Endothelial cell of umbilical vein (primary cell): ENCODE measurements around the gene GALK1. TPM values are rescaled to one million over a fixed set of nuclear protein-coding genes. Genes with fewer than 3 reads are reported as not detected.

Experiments
- BruUV-seq: library from RNA; stranded (reverse); fragments of 400-500 nt; replicated peaks from 2 replicates; lab custom pipeline; 2021; lab: Mats Ljungman, UMichigan
- CTCF ChIA-PET: fragments of 300-600, 350-600 bp; sonication (Branson Sonifier 250); formaldehyde crosslinking; loops from one replicate; lab custom pipeline; 2021; ENCODE audit warnings: antibody characterized with exemption, inconsistent platforms; lab: Charles Lee
- POLR2A ChIA-PET: fragments of 300-600, 350-600 bp; sonication (Branson Sonifier 250); formaldehyde crosslinking; loops from one replicate; lab custom pipeline; 2021; ENCODE audit warnings: antibody characterized with exemption, inconsistent platforms; lab: Charles Lee
- DNase-seq: peaks from one replicate; pipeline ENCODE4 v3.0.0-alpha.2; 2011; ENCODE audit warnings: low read depth, low spot score
- FAIRE-seq: peaks from 2 replicates; lab custom pipeline; 2011; peaks lifted over from hg19 to GRCh38; lab: Jason Lieb, UNC
- H2AFZ ChIP-seq: 2 replicates; pipeline ENCODE4 v1.6.0; 2012; ENCODE audit warnings: low read depth, low read length, control low read depth, inconsistent platforms
- H3K27ac ChIP-seq: 2 replicates; pipeline ENCODE4 v1.5.1; 2011; ENCODE audit warnings: low read depth, mild to moderate bottlenecking, control low read depth, low read length, moderate library complexity; ENCODE audit not compliant: insufficient read depth
- H3K27me3 ChIP-seq, 2 experiments: 2 replicates each; pipeline versions ENCODE4 v1.6.0 to v1.6.1; 2011; ENCODE audit warnings: low read length in 2 of 2, mixed read lengths in 1 of 2; ENCODE audit not compliant: control insufficient read depth in 2 of 2, insufficient read depth in 2 of 2
- H3K36me3 ChIP-seq, 2 experiments: 2 replicates in 1 of 2; 3 replicates in 1 of 2; pipeline ENCODE4 v1.5.1; 2011; ENCODE audit warnings: low read length in 2 of 2, mild to moderate bottlenecking in 1 of 2, moderate library complexity in 1 of 2; ENCODE audit not compliant: control insufficient read depth in 2 of 2, insufficient read depth in 2 of 2; ENCODE audit errors: extremely low read depth in 1 of 2
- H3K4me1 ChIP-seq: 3 replicates; pipeline ENCODE4 v1.5.1; 2011; ENCODE audit warnings: mild to moderate bottlenecking, low read length; ENCODE audit not compliant: control insufficient read depth, insufficient read depth; ENCODE audit errors: extremely low read depth
- H3K4me2 ChIP-seq: 2 replicates; pipeline ENCODE4 v1.6.1; 2011; ENCODE audit warnings: low read length, control low read depth, mixed read lengths; ENCODE audit not compliant: insufficient read depth
- H3K4me3 ChIP-seq, 3 experiments: fragments of 200-600 bp in 1 of 3; sonication (generic), shearing (Covaris generic) in 1 of 3; replicated peaks in 1 of 3; 2 replicates each; pipeline ENCODE4 v1.5.1; 2011 to 2016; ENCODE audit warnings: control low read depth in 3 of 3, low read length in 3 of 3, mild to moderate bottlenecking in 2 of 3, inconsistent platforms in 1 of 3, low read depth in 1 of 3, moderate library complexity in 1 of 3; ENCODE audit not compliant: insufficient read depth in 1 of 3
- H3K79me2 ChIP-seq: 2 replicates; pipeline ENCODE4 v1.6.0; 2012; ENCODE audit warnings: low read length, inconsistent platforms; ENCODE audit not compliant: control insufficient read depth, insufficient read depth
- H3K9ac ChIP-seq: replicated peaks from 2 replicates; pipeline ENCODE3; 2011; ENCODE audit warnings: low read length, control low read depth; ENCODE audit not compliant: insufficient read depth; ENCODE audit errors: extremely low read depth
- H3K9me1 ChIP-seq: replicated peaks from 3 replicates; pipeline ENCODE4 v1.6.0; 2011; ENCODE audit warnings: mild to moderate bottlenecking, low read length; ENCODE audit not compliant: control insufficient read depth, insufficient read depth; ENCODE audit errors: extremely low read depth
- H3K9me3 ChIP-seq: replicated peaks from 2 replicates; pipeline ENCODE4 v1.5.1; 2012; ENCODE audit warnings: low read length, inconsistent platforms; ENCODE audit not compliant: control insufficient read depth, insufficient read depth
- H4K20me1 ChIP-seq: replicated peaks from 2 replicates; pipeline ENCODE3; 2011; ENCODE audit warnings: mild to moderate bottlenecking, low read length; ENCODE audit not compliant: control insufficient read depth, insufficient read depth; ENCODE audit errors: extremely low read depth
- CTCF ChIP-seq, 2 donors: IDR thresholded peaks; 1 replicate in 1 of 2; 2 replicates in 1 of 2; pipeline ENCODE4 v1.5.1; 2011; ENCODE audit warnings: low read length in 2 of 2, mild to moderate bottlenecking in 2 of 2, moderate library complexity in 2 of 2, control low read depth in 1 of 2, inconsistent platforms in 1 of 2, low read depth in 1 of 2; ENCODE audit not compliant: insufficient read depth in 1 of 2; ENCODE audit errors: extremely low read depth in 1 of 2
- EZH2 ChIP-seq: IDR thresholded peaks from 2 replicates; pipeline ENCODE4 v1.6.1; 2012; ENCODE audit warnings: borderline replicate concordance, low read depth, mild to moderate bottlenecking, moderate library complexity, low read length, inconsistent platforms; ENCODE audit not compliant: severe bottlenecking
- FOS ChIP-seq: IDR thresholded peaks from 2 replicates; pipeline ENCODE4 v1.6.1; 2011; ENCODE audit warnings: mild to moderate bottlenecking, low read length, moderate library complexity, borderline replicate concordance; ENCODE audit not compliant: insufficient read depth
- GATA2 ChIP-seq: IDR thresholded peaks from 2 replicates; pipeline ENCODE4 v1.7.0; 2011; ENCODE audit warnings: low read depth, mild to moderate bottlenecking, moderate library complexity, mixed read lengths, low read length; ENCODE audit not compliant: insufficient read length, insufficient read depth
- JUN ChIP-seq: IDR thresholded peaks from 2 replicates; pipeline ENCODE4 v1.6.1; 2011; ENCODE audit warnings: borderline replicate concordance, low read depth; ENCODE audit not compliant: insufficient read length, insufficient read depth
- MAX ChIP-seq: IDR thresholded peaks from 2 replicates; pipeline ENCODE4 v1.6.1; 2011; ENCODE audit not compliant: insufficient read depth, insufficient read length
- MYC ChIP-seq: IDR thresholded peaks from one replicate; pipeline ENCODE4 v1.6.1; 2011; ENCODE audit warnings: mild to moderate bottlenecking, low read depth, low read length
- POLR2A ChIP-seq: IDR thresholded peaks from 2 replicates; pipeline ENCODE4 v1.6.1; 2012; ENCODE audit warnings: low read depth, mild to moderate bottlenecking, control low read depth, low read length
- POLR2AphosphoS5 ChIP-seq: IDR thresholded peaks from 2 replicates; pipeline ENCODE4 v1.6.1; 2012; ENCODE audit warnings: low read depth, mild to moderate bottlenecking, control low read depth, low read length, moderate library complexity; ENCODE audit not compliant: insufficient read depth
- dilution Hi-C: fragments of 300-500 bp; cut with MboI; formaldehyde crosslinking; loops from one replicate; pipeline ENCODE4 v1.15.0; 2019; ENCODE audit warnings: low sequenced_read_pairs; ENCODE audit not compliant: extremely low pct_ligation_motif_present
- intact Hi-C: fragments of 100-400 bp; cut with micrococcal nuclease; formaldehyde crosslinking; loops from one replicate; pipeline ENCODE4 v1.10.0; 2022
- polyA plus RNA-seq, 4 experiments: library from polyadenylated mRNA; depleted of rRNA in 3 of 4; stranded (reverse) in 3 of 4; unstranded in 1 of 4; fragments of >200 nt; gene quantifications; 2 replicates each; pipeline versions ENCODE4 v1.2.1 to v1.2.3, GENCODE V29; 2011 to 2012; ENCODE audit warnings: missing spikeins in 1 of 4
- total RNA-seq: library from RNA; stranded (reverse); gene quantifications from 2 replicates; pipeline ENCODE4 v1.2.3, GENCODE V29; 2021

Gene GALK1
- total and polyA plus RNA-seq, 2 donors (not counting 3 experiments of a cell fraction or from before 2014, with no cell fraction given): 45.8 to 63.7 TPM

GRCh38 chr17:75740215-75740614 is 24.8 kb downstream of the GALK1 start:
- H3K4me3 ChIP-seq: no peak overlapping the region
- no peak overlapping the region for H3K27ac ChIP-seq
- dilution Hi-C loops: no loop called here
- H3K9me1 ChIP-seq: no peaks in the 10 kb centered on the region
- DNase-seq (no peak), FAIRE-seq (no peak)
- no peaks in the 10 kb centered on the region for H3K79me2 ChIP-seq
- H3K36me3 ChIP-seq: no peaks in the 10 kb centered on the region
- TF ChIP-seq GATA2: no peak
- ChIA-PET POLR2A (no interaction called here), CTCF (interaction anchor here (0.7 to 12.2 kb wide), 4 partner anchors 7 to 107 kb away, joined by 3 to 653 read pairs (median 34); partner anchors contain the start of gene SMIM5)
- H4K20me1 ChIP-seq: no peaks in the 10 kb centered on the region
- H3K9ac ChIP-seq: no peak overlapping the region
- no TSS peak for BruUV-seq
- intact Hi-C loops: no loop called here
- no peak overlapping the region for H2AFZ ChIP-seq
- no peaks in the 10 kb centered on the region for H3K27me3 ChIP-seq
- no peak overlapping the region for H3K4me2 ChIP-seq
- no peaks in the 10 kb centered on the region for H3K9me3 ChIP-seq
- H3K4me1 ChIP-seq: no peaks in the 10 kb centered on the region

GRCh38 chr17:75739801-75740200 is 25.2 kb downstream of the GALK1 start:
- Histone ChIP-seq H4K20me1 (no peaks in the 10 kb centered on the region), H3K27me3 (no peaks in the 10 kb centered on the region), H3K9me3 (no peaks in the 10 kb centered on the region), H2AFZ (no peak overlapping the region), H3K4me3 (no peak overlapping the region), H3K9ac (no peak overlapping the region), H3K79me2 (no peaks in the 10 kb centered on the region), H3K4me1 (no peaks in the 10 kb centered on the region), H3K36me3 (no peaks in the 10 kb centered on the region), H3K9me1 (no peaks in the 10 kb centered on the region), H3K4me2 (no peak overlapping the region), H3K27ac (no peak overlapping the region)
- DNase-seq (no peak), FAIRE-seq (no peak)
- intact Hi-C loops: no loop called here
- TF ChIP-seq POLR2AphosphoS5 (no peak), GATA2 (no peak), MAX (no peak), POLR2A (no peak), EZH2 (no peak), JUN (no peak), MYC (no peak), FOS (no peak), CTCF (IDR thresholded peaks at IDR 0.05; ENCODE audit: extremely low read depth in 1 of 2, insufficient read depth in 1 of 2, low read depth in 1 of 2, low read length in 2 of 2) (no peak)
- BruUV-seq: no TSS peak
- dilution Hi-C loops: no loop called here
- POLR2A ChIA-PET: no interaction called here
- CTCF ChIA-PET: interaction anchor here (4.2 to 12.2 kb wide), 3 partner anchors 8 to 106 kb away, joined by 34 to 653 read pairs (median 35); partner anchors contain the start of gene SMIM5
